IPS-NIHi7 (cell line): Measurements from ENCODE around the gene IL34.
A peak's percentile ranks its signal among the peaks of the same experiment; 100 is the strongest.
"Not testable (repeated sequence)": the region's sequence is repeated elsewhere in the genome, so short reads cannot be mapped to it uniquely, and the experiment has no call there.

Source experiments
- DNase-seq: peaks from one replicate; pipeline ENCODE4 v3.0.0; 2012; ENCODE audit warnings: mixed read lengths; ENCODE audit errors: extremely low spot score

The IL34 gene

DNA sequence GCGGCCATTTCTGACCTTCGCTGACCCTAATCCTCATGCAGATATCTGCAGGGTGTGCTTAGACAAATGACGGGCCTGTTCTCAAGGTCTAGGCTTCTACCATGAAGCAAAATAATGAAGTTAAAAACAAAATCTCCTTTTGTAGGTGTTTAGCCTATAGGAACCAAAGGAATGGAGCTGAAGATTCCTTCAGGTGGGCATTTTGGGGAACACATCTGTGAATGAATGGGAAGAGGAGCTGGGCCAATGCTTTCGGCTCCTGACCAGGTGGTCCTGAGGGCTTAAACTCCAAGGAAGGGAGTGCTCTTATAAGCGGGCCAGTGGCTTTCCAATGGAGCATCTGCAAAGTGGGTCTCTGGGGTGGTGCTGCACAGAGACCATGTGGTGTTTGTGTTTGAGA is 14.1 kb upstream of the IL34 start:
- DNase-seq = no peak

DNA sequence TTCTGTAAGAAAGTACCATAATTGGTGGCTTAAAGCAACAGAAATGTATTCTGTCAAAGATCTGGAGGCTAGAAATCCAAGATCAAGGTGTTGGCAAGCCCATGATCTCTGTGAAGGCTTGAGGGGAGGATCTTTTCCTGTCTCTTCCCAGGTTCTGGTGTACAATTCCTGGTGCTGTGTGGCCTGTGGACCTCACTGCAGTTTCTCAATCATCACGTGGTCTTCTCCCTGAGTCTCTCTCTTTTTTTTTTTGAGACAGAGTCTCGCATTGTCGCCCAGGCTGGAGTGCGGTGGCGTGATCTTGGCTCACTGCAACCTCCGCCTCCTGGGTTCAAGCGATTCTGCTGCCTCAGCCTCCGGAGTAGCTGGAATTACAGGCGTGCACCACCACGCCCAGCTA is 12.7 kb upstream of the IL34 start:
- DNase-seq = not testable (repeated sequence)

GRCh38 chr16:70634861-70635260 is 11.5 kb upstream of the IL34 start:
- no peak for DNase-seq

DNA sequence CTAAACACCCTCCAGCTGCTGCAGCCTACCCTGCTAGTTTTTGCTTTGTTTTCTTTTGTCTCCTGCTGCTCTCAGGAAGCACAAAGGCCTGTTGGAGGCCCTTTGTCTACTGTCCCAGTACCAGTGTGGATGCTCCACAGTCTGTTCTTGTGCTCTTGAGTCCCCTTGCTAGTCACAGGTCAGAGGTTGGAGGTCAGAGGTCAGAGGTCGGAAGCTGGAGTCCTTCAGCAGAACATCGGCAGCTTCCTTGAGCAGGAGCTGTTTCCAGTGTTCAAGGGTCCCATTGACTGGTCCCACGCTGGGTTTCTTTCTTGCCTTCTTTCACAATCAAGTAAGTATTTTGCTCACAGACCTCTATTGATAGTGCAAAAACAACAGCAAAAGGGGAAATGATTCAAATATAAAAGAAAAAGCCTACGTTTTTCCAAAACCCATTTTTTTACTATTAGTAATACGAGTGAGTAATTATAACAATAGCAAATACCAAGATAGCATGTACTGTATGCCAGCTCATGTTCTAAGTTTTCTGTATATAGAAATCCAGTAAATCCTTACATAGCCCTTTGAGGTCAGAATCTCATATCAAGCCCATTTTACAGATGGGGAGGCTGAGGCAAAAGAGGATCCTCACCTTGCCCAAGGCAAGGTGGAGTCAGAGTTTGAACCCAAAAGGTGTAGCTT is 10.9 kb upstream of the IL34 start:
- no peak for DNase-seq

- no peak for DNase-seq
Observed at GRCh38 chr16:70638814-70639792, 7.3 kb upstream of the IL34 start.

GRCh38 chr16:70642633-70643032 is 3.7 kb upstream of the IL34 start:
- no peak for DNase-seq

- DNase-seq = not testable (repeated sequence)
Observed at GRCh38 chr16:70643264-70643663, 3.1 kb upstream of the IL34 start.

- DNase-seq = no peak
Observed at GRCh38 chr16:70644763-70645597, 1.4 kb upstream of the IL34 start.

GRCh38 chr16:70647441-70648359 is 1.3 kb downstream of the IL34 start:
- DNase-seq = no peak

- DNase-seq = no peak
Observed at GRCh38 chr16:70648606-70649005, 2.2 kb downstream of the IL34 start.

GRCh38 chr16:70649300-70649699 is 2.9 kb downstream of the IL34 start:
- DNase-seq = no peak

GRCh38 chr16:70650216-70650615 is 3.9 kb downstream of the IL34 start:
- DNase-seq = no peak

DNA sequence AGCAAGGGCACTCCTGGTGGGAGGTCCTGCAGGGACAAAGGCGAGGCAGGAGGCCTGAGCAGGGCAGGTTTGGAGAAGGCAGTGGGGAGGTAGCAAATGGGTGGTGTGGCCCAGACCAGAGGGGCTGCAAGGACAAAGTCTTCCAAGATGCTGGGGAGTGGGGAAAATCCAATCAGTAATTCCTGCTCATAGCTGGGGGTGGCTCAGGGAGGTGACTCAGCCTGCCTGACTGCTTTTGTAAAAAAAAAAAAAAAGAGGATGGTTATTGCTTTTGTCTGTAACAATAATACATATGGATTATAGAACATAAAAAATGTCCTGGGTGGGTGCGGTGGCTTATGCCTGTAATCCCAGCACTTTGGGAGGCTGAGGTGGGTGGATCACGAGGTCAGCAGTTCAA is 5.2 kb downstream of the IL34 start:
- DNase-seq = no peak

DNA sequence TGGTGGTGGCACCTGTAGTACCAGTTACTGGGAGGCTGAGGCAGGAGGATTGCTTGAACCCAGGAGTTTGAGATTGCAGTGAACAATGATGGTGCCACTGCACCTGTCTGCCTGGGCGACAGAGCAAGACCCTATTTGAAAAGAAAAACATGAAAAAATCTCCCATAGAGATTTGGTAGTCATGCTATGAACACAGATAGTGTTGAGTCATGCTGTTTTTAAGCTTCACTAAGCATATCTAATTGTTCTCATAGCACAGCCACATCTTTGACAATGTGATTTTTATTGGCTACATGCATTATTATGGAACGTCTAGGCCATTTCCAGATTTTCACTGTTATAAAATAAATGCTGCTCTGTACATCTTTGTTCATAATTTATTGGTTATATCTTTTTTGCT is 6.0 kb downstream of the IL34 start:
- DNase-seq = no peak

GRCh38 chr16:70653406-70653805 is 7.0 kb downstream of the IL34 start:
- DNase-seq = no peak

GRCh38 chr16:70653809-70654771 is 7.7 kb downstream of the IL34 start:
- DNase-seq = peak; percentile 78

DNA sequence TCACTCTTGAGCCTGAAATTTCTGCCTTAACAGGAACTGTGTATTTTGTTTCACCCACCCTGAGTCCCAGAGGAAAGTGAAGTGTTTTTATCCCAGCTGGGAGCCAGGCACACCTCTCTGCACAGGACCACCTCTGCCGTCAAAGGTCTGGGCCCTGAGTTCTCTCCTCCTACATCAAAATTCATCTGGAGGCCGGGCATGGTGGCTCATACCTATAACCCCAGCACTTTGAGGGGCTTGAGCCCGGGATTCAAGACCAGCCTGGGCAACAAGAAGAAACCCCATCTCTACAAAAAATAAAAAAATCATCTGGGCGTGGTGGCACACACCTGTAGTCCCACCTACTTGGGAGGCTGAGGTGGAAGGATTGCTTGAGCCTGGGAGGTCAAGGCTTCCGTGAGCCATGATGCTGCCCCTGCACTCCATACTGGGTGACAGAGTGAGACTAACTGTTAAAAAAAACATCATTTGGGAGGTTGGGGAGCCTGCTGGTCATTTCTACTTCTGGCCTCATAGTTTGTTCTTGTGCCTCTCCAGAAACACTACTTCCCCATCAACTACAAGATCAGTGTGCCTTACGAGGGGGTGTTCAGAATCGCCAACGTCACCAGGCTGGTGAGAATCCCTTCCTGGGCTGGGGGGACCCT is 9.8 kb downstream of the IL34 start:
- DNase-seq = no peak

DNA sequence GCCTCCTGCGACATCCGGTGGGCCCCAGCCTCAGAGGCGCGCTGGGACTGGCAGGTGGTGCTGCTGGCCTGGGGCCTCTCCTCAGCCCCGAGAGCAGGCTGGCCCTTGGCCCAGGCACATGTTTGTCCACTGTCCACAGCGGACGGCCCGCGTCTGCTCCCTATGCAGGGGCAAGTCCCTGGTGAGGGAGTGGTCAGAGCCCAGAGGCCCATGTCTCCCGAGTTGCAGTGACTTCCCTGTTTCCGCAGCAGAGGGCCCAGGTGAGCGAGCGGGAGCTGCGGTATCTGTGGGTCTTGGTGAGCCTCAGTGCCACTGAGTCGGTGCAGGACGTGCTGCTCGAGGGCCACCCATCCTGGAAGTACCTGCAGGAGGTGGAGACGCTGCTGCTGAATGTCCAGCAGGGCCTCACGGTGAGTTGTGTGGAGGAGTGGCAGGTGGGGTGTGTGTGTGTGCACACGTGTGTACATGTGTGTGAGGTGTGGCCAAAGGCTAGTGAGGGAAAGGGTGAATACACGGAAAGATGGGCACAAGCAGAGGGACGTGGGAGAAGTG is 10.4 kb downstream of the IL34 start:
- DNase-seq = no peak

- DNase-seq = no peak
Observed at GRCh38 chr16:70657956-70658355, 11.6 kb downstream of the IL34 start.
